Measurements from ENCODE around the gene ZNF555. TPM values are rescaled to one million over a fixed set of nuclear protein-coding genes. Genes with fewer than 3 reads are reported as not detected.

ZNF555 gene
- total and polyA plus RNA-seq, 9 of the 15 experiments (the other 6 are each of a cell fraction or from before 2014, with no cell fraction given): 2.0 to 6.7 (median 5.4) TPM

GRCh38 chr19:2827840-2828489 lies 13.3 kb upstream of the ZNF555 start:
- Histone ChIP-seq H3K4me3 (no peak overlapping the region), H3K9me1 (ENCODE audit: control insufficient read depth, insufficient read depth, low read length) (no peaks in the 10 kb centered on the region), H3K79me2 (ENCODE audit: control insufficient read depth, insufficient read depth, low read length) (no peaks in the 10 kb centered on the region), H3K27me3 (ENCODE audit: control insufficient read depth in 2 of 2, insufficient read depth in 2 of 2, low read length in 2 of 2) (no peaks in the 10 kb centered on the region), H3K9ac (ENCODE audit: insufficient read depth in 1 of 2, low read depth in 2 of 2, low read length in 2 of 2) (no peak overlapping the region), H3K9me3 (replicated peaks; ENCODE audit: control insufficient read depth, insufficient read depth, low read depth, low read length) (peaks cover 3% of the 10 kb centered on the region), H3K27ac (ENCODE audit: extremely low read depth, low read depth, low read length) (no peak overlapping the region), H3K4me2 (ENCODE audit: insufficient read depth, low read length) (no peak overlapping the region), H2AFZ (ENCODE audit: low read depth, low read length) (no peak overlapping the region), H3K36me3 (ENCODE audit: control insufficient read depth, insufficient read depth, low read length) (no peaks in the 10 kb centered on the region), H3K4me1 (replicated peaks in 1 of 2; ENCODE audit: control insufficient read depth in 2 of 2, insufficient read depth in 2 of 2, low read length in 2 of 2) (no peaks in the 10 kb centered on the region; a peak in 1 of 5 replicates), H4K20me1 (replicated peaks; ENCODE audit: control insufficient read depth, insufficient read depth, low read length) (no peaks in the 10 kb centered on the region)
- intact Hi-C loops (cut with micrococcal nuclease) (no loop called here), in situ Hi-C loops (cut with MboI) (no loop called here)
- no peak for ATAC-seq
- POLR2A ChIA-PET: no interaction called here
- WGBS (ENCODE audit: insufficient coverage, low coverage, missing lambda C conversion rate): 42% methylated on average over 12 of the region's 13 CpGs
- no peak for DNase-seq (ENCODE audit: extremely low read depth in 1 of 4, low spot score in 3 of 4)
- TF ChIP-seq ZNF217 (CRISPR knock-in tag; IDR thresholded peaks at IDR 0.05) (no peak), CHD2 (IDR thresholded peaks at IDR 0.05; ENCODE audit: low read depth, low read length) (peak; percentile 75)
- CTCF ChIA-PET (ENCODE audit: low intra/inter-chr PET ratio): no interaction called here
- no TSS peak for BruUV-seq (replicated peaks)
- no peak for FAIRE-seq

GRCh38 chr19:2834294-2834871 lies 6.9 kb upstream of the ZNF555 start:
- no peaks in the 10 kb centered on the region for H3K27me3 ChIP-seq (ENCODE audit: control insufficient read depth in 2 of 2, insufficient read depth in 2 of 2, low read length in 2 of 2)
- in situ Hi-C loops (cut with MboI): no loop called here
- H3K9ac ChIP-seq (ENCODE audit: insufficient read depth in 1 of 2, low read depth in 2 of 2, low read length in 2 of 2): no peak overlapping the region
- H3K79me2 ChIP-seq (ENCODE audit: control insufficient read depth, insufficient read depth, low read length): no peaks in the 10 kb centered on the region
- no peaks in the 10 kb centered on the region for H3K9me1 ChIP-seq (ENCODE audit: control insufficient read depth, insufficient read depth, low read length)
- WGBS (ENCODE audit: insufficient coverage, low coverage, missing lambda C conversion rate): 48% methylated on average over 19 of the region's 19 CpGs
- ChIA-PET POLR2A (interaction anchor here (0.6 to 1.4 kb wide), 2 partner anchors 12 to 30 kb away, joined by 3 to 4 read pairs; no protein-coding TSS in a partner anchor), CTCF (ENCODE audit: low intra/inter-chr PET ratio) (no interaction called here)
- no peaks in the 10 kb centered on the region for H3K4me1 ChIP-seq (replicated peaks in 1 of 2; ENCODE audit: control insufficient read depth in 2 of 2, insufficient read depth in 2 of 2, low read length in 2 of 2)
- FAIRE-seq (no peak), DNase-seq (ENCODE audit: extremely low read depth in 1 of 4, low spot score in 3 of 4) (no peak), ATAC-seq (no peak)
- no TSS peak for BruUV-seq (replicated peaks)
- intact Hi-C loops (cut with micrococcal nuclease): no loop called here
- H4K20me1 ChIP-seq (replicated peaks; ENCODE audit: control insufficient read depth, insufficient read depth, low read length): no peaks in the 10 kb centered on the region
- H3K36me3 ChIP-seq (ENCODE audit: control insufficient read depth, insufficient read depth, low read length): no peaks in the 10 kb centered on the region
- H2AFZ ChIP-seq (ENCODE audit: low read depth, low read length): no peak overlapping the region
- H3K27ac ChIP-seq (ENCODE audit: extremely low read depth, low read depth, low read length): no peak overlapping the region
- H3K4me2 ChIP-seq (ENCODE audit: insufficient read depth, low read length): no peak overlapping the region
- peaks cover 23% of the 10 kb centered on the region for H3K9me3 ChIP-seq (replicated peaks; ENCODE audit: control insufficient read depth, insufficient read depth, low read depth, low read length)
- H3K4me3 ChIP-seq: no peak overlapping the region
- TF ChIP-seq ZNF57 (CRISPR knock-in tag; IDR thresholded peaks at IDR 0.05): no peak
- TF ChIP-seq XRCC3 (IDR thresholded peaks at IDR 0.05): 0 out of 2 replicates have a peak, but pooled peaks have one; percentile 54
- TF ChIP-seq ZBTB33 (CRISPR knock-in tag; IDR thresholded peaks at IDR 0.05): peak; percentile 30; the same call in 1 of the 2 replicates
- peak; percentile 56 for TF ChIP-seq ZNF316 (IDR thresholded peaks at IDR 0.05)
- no peak for TF ChIP-seq TAF1 (IDR thresholded peaks at IDR 0.05; ENCODE audit: control insufficient read depth, extremely low read depth, insufficient read depth, low read length, severe bottlenecking)
- TF ChIP-seq CBX5 (IDR thresholded peaks at IDR 0.05; ENCODE audit: borderline replicate concordance, low read depth): peak; percentile 51; the same call in 1 of the 2 replicates
- no peak for TF ChIP-seq BMI1 (IDR thresholded peaks at IDR 0.05; ENCODE audit: low read length)
- TF ChIP-seq TRIM25 (IDR thresholded peaks at IDR 0.05; ENCODE audit: borderline replicate concordance): no peak

Measured in K562 (cell line).